GM18868 (cell line): ENCODE measurements around the gene SMAD6.
"Not testable (repeated sequence)": the region's sequence is repeated elsewhere in the genome, so short reads cannot be mapped to it uniquely, and the experiment has no call there.

ENCODE experiments used
- ATAC-seq: cut with Tn5 transposase; IDR thresholded peaks from one replicate; pipeline ENCODE4 v1.9.1; 2021; ENCODE audit warnings: mild to moderate bottlenecking, moderate library complexity; ENCODE audit not compliant: unreplicated experiment

SMAD6 gene

DNA sequence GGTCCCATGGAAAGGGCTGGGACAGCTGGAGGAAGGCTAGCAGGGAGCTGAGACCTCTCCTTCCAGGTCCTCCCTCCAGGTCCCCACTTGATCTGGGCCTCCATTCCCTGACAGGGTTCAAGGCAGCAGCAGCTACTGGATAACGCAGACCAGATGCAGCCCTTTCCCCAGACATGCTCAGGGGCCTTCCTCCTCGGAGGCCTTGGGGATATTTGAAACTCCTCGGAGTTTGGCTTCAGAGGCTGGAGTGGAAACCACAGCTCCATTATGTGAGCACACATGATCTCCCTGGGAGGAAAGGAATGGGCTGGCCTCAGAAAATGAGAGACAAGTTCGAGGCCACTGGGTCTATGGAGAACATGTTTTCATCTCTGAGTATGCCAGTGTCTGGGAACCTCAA lies 119.3 kb downstream of the SMAD6 start:
- no peak for ATAC-seq

DNA sequence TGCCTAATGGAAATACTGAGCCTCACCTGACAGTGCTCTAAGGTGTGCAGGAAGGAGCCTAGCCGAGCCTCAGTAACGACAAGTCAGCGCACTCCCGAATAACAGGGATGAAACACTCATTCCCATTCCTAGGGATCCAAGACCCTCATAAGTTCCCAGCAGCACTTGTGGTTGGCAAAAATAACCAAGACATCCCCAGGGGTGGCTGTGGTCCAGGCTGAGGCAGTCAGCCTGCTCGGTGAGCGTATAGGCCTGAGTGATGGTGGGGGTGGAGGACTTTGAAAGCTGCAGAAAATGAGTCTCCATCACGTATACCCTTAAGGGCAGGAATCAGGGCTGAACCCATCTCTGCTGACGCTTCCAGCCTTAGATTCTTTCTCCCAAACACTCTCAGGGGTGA lies 120.1 kb downstream of the SMAD6 start:
- ATAC-seq, result no peak

- no peak for ATAC-seq
These were observed 120.5 kb downstream of the SMAD6 start for GRCh38 chr15:66822576-66822975.

DNA sequence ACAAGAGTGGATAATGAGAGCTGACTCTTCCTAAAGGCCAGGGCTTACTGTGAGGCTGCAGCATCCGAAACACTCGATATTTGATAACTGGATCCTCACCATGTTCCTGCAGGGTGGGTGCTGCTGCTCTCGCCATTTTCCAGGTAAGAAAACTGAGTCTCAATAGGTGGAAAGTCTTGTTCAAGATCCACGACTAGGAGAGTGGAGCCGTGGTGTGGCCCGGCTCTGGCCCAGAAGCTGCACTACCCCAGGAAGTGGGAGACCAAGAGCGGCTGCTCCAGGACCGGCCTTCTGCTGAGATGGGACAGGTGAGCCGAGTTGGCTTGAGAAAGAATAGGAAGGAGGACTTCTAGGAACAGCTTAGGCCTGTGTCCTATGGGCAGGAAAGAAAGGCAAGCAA lies 121.6 kb downstream of the SMAD6 start:
- ATAC-seq, result no peak

GRCh38 chr15:66824424-66824823 lies 122.4 kb downstream of the SMAD6 start:
- ATAC-seq, result no peak

DNA sequence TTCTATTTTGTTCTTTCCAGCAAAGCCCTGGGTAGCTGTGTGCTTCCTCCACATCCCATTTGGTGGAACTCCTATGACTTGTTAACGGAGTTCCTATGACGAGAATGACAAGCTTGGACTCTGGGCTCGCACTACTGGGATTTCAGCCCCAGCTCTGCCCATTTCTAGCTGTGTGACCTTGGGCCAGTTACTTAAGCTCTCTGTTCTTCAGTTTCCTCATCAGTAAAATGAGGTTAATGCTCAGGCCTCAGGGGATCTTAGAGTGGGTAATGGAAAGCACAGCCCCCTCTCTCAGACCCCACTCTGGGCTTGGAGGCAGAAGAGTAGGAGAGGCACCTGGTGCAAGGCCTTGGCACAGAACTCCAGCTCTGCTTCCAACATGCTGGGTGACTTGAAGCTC lies 123.1 kb downstream of the SMAD6 start:
- no peak for ATAC-seq

DNA sequence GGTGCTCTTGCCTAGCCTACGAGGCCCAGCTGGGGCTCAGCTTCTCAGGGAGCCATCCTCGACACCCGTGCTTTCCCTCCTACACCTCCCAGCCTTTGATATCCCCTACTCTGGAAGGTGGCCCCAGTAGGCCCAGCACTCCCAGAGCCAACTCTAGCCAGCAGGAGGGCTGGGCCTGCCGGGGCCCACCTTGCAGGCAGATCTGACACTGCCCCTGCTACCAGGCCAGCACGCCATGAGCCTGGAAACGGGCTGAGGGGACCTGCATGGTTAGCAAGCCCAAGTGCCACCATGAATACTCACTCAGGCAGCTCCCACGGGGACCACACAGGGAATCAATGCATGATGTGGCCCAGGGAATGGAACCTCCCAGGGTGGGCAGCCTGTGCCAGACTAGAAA lies 123.7 kb downstream of the SMAD6 start:
- ATAC-seq, result no peak

DNA sequence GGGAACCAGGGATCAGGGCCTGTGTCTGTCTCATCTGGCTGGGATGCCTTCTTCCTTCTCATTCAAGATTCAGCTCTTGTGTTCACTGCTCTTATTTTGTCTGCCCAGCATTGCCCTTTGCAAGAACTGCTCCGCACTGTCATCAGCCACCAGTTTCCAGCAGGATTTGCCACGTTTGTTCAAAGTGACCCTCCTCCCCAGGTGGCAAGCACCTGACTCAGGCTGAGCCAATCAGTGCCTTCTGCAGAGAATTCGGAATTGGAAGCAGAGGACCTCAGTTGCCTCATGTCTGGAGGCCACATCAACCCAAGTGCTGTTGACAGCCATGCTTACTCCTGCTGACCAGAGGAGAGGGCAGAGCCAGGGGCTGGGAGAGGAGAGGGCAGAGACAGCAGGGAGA lies 124.5 kb downstream of the SMAD6 start:
- no peak for ATAC-seq

DNA sequence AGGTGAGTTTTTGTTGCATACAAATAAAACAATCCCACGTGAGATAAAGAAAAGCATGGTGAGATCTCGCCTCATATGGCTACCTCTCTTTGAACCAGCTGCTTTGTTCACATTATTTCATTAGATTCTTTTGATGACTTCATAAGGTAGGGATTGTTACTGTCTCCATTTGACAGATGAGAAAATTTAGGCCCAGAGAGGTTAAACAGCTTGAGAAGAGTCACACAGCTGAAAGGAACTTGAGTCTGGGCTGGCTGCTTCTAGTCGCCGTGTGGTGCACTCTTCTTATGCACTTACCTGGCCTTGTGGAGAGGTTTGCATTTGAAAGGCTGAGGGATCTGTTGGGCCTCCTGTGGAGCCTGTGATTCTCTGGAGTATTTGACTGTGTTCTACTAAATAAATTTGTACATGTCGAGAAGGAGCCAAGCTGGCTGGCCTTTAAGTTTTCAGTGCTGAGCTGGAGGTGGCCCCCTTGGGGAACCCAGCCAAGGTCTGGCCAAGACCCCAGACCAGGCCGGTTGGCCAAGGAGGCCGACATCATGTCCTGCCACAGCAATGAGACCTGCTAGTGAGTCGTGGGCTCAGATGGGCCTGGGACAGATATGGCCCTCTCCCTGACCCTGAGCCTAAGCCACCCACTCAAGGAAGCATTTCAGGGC lies 125.1 kb downstream of the SMAD6 start:
- ATAC-seq, result no peak

DNA sequence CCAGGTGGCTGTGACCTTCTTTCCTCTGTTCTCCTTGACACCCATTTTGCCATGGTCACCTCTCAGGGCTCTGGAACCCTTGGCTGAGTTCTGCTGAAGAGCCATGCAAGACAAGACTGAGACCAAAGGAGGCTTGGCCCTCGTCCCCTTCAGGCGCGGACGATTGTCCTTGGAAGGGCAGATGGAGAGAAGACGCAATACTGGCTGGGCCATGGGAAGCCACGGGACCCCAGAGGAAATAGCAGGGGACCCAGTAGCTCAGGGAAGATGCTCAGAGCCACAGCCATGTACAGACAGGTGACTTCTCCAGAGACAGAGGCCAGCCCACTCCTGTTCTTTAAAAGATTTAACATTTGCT lies 125.6 kb downstream of the SMAD6 start:
- ATAC-seq, result no peak

- ATAC-seq, result not testable (repeated sequence)
These were observed 126.9 kb downstream of the SMAD6 start for GRCh38 chr15:66828817-66829541.

DNA sequence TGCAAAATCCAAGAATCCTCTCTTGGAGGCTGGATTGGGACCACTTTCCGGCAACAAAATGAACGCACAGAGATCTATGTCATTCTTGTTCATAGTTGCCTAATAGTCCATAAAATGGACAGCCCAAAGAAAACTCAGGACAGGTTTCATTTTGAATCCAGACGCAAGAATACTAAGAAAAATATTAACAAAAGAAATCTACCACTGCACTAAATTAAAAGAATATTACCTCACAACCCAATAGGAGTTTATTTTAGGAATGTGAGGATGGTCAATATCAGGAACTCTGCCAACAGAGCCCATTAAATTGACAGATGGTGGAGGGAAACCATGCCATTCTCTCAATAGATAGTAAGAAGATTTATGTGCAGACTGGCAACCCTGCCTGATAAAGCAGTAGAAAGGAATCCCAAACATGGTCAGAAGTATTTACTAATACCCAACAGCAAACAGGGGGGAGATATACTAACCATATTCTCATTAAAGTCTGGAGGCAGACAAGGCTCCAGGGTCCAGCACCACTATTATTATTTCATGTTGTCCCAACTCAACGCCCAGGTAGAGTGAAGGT lies 127.6 kb downstream of the SMAD6 start:
- no peak for ATAC-seq

- no peak for ATAC-seq
These were observed 128.3 kb downstream of the SMAD6 start for GRCh38 chr15:66830358-66830757.

GRCh38 chr15:66830823-66831222 lies 128.8 kb downstream of the SMAD6 start:
- no peak for ATAC-seq

GRCh38 chr15:66831289-66831688 lies 129.3 kb downstream of the SMAD6 start:
- ATAC-seq, result no peak

GRCh38 chr15:66831801-66832390 lies 129.9 kb downstream of the SMAD6 start:
- no peak for ATAC-seq
